ENCODE data around the gene COL7A1. TPM values are rescaled to one million over a fixed set of nuclear protein-coding genes. Genes with fewer than 3 reads are reported as not detected.

The COL7A1 gene
- total and polyA plus RNA-seq, 2 of the 13 experiments (the other 11 are each of a cell fraction or from before 2014, with no cell fraction given), result 2.7 to 11.7 TPM

DNA sequence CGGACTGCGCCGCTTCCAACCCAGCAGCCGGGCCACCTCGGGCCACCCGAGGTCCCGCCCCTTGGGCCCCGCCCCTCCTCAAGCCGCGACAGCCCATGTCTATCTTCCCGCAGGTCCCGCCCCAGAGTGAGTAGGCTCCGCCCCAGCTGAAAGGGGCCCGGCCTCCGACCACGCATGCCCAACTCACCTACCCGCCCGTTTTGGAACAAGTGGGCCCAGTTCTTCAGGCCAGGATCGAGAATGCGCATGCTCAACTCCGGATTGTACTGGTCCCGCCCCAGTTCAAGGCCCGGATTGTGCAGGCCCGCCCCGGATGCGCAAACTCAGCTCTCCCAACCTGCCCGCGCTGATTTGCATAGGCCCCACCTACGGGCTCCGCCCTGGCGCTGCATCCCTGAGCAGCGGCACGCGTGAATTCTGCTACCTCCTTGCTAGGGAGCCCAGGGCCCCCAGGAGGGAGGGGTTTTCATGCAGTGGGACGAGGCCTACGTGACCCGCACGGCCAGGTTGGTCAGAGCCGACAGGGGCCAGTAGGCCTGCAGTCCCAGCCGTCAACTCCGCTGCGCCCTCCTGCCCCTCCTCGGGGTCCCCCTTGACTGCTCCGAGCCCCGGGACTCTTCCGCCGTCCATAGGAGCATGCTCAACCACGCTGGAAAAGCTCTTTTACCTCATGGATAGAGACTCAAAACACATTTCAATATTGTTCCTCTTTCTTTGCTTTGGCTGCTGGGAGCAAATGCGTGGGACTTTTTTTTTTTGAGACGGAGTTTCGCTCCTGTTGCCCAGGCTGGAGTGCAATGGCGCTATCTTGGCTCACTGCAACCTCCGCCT is 38.1 kb downstream of the COL7A1 start, which contains the start of gene PFKFB4 (continued):
- TF ChIP-seq, protein P1, sequence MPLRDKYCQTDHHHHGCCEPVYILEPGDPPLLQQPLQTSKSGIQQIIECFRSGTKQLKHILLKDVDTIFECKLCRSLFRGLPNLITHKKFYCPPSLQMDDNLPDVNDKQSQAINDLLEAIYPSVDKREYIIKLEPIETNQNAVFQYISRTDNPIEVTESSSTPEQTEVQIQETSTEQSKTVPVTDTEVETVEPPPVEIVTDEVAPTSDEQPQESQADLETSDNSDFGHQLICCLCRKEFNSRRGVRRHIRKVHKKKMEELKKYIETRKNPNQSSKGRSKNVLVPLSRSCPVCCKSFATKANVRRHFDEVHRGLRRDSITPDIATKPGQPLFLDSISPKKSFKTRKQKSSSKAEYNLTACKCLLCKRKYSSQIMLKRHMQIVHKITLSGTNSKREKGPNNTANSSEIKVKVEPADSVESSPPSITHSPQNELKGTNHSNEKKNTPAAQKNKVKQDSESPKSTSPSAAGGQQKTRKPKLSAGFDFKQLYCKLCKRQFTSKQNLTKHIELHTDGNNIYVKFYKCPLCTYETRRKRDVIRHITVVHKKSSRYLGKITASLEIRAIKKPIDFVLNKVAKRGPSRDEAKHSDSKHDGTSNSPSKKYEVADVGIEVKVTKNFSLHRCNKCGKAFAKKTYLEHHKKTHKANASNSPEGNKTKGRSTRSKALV (CRISPR knock-in tag; IDR thresholded peaks at IDR 0.05), result peak; percentile 71; the same call in 1 of the 2 replicates
- no peak for TF ChIP-seq ZFAT (CRISPR knock-in tag; conservative IDR thresholded peaks at IDR 0.05)
- TF ChIP-seq CBX2 (IDR thresholded peaks at IDR 0.05; ENCODE audit: low read depth, low read length), result no peak
- TF ChIP-seq CBX2 (CRISPR knock-in tag; IDR thresholded peaks at IDR 0.05; ENCODE audit: low read depth), result no peak
- no peak for TF ChIP-seq ZBTB34 (CRISPR knock-in tag; IDR thresholded peaks at IDR 0.05)
- TF ChIP-seq ZHX2 (IDR thresholded peaks at IDR 0.05; ENCODE audit: low read depth), result no peak
- TF ChIP-seq ZHX2 (CRISPR knock-in tag; IDR thresholded peaks at IDR 0.05; ENCODE audit: borderline replicate concordance), result no peak
- TF ChIP-seq GATAD1 (CRISPR knock-in tag; IDR thresholded peaks at IDR 0.05), result peak; percentile 74
- 0 out of 2 replicates have a peak, but pooled peaks have one; percentile 12 for TF ChIP-seq NFYB (CRISPR knock-in tag; IDR thresholded peaks at IDR 0.05)
- peak; percentile 40 for TF ChIP-seq HNRNPK (IDR thresholded peaks at IDR 0.05; ENCODE audit: low read depth, low read length, poor library complexity, severe bottlenecking)
- TF ChIP-seq ZNF556 (CRISPR knock-in tag; IDR thresholded peaks at IDR 0.05; ENCODE audit: borderline replicate concordance), result peak; percentile 58; the same call in 1 of the 2 replicates
- no peak for TF ChIP-seq NCOA5 (CRISPR knock-in tag; IDR thresholded peaks at IDR 0.05)
- no peak for TF ChIP-seq TBX3 (IDR thresholded peaks at IDR 0.05; ENCODE audit: borderline replicate concordance)
- TF ChIP-seq GLI4 (CRISPR knock-in tag; IDR thresholded peaks at IDR 0.05; ENCODE audit: borderline replicate concordance), result no peak
- no peak for TF ChIP-seq ZNF10 (CRISPR knock-in tag; IDR thresholded peaks at IDR 0.05; ENCODE audit: borderline replicate concordance, low read depth)
- TF ChIP-seq ZNF776 (CRISPR knock-in tag; IDR thresholded peaks at IDR 0.05), result no peak
- no peak for TF ChIP-seq ZNF550 (CRISPR knock-in tag; IDR thresholded peaks at IDR 0.05; ENCODE audit: borderline replicate concordance)
- TF ChIP-seq SRSF1 (optimal IDR thresholded peaks at IDR 0.05; ENCODE audit: low read depth, low read length), result no peak
- peak; percentile 60; the same call in 1 of the 2 replicates for TF ChIP-seq ZNF350 (CRISPR knock-in tag; IDR thresholded peaks at IDR 0.05; ENCODE audit: borderline replicate concordance, low read depth)
- no peak for TF ChIP-seq RBM39 (IDR thresholded peaks at IDR 0.05; ENCODE audit: low read depth, low read length, poor library complexity, severe bottlenecking)

Data from HepG2 (cell line).